Measurements from ENCODE around the gene CHIC1.
A peak's percentile ranks its signal among the peaks of the same experiment; 100 is the strongest.
"Not testable (repeated sequence)": the region's sequence is repeated elsewhere in the genome, so short reads cannot be mapped to it uniquely, and the experiment has no call there.

CHIC1 gene

DNA sequence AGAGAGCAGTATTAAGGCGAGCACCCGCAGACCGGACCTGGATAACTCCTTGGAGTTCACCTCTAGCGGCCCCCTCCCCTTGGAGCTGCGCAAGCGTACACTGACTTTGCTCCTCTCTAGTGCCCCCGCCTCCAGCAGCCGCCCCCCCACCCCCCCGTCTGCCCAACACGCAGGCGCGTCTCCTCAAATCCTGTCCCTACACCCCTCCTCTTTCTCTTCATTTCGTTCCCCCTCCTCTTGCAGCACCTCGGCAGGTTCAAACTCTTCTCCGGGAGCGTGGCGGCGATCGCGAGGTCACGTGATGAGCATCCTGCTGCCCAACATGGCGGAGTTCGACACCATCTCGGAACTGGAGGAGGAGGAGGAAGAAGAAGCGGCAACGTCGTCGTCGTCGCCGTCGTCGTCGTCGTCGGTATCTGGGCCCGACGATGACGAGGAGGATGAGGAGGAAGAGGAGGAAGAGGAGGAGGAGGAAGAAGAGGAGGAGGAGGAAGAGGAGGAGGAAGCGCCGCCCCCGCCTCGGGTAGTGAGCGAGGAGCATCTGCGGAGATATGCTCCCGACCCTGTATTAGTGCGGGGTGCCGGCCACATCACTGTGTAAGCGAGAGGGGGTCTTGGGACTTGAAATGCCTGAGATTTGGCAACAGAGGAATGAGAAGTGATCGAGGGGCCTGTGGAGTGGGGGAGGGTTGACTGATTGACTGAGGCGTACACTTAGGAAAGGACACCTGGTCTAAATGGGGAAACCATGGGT lies at the start of gene CHIC1:
TSS of gene CHIC1 (plus strand) at position 214 of the 754 bp plus-strand sequence. CDS start at position 302, 88 bp downstream.
- Histone ChIP-seq H3K4me1 (ENCODE audit: insufficient read depth, low read length, severe bottlenecking) (peaks cover 26% of the 10 kb centered on the region), H3K36me3 (ENCODE audit: insufficient read depth, low read length) (no peaks in the 10 kb centered on the region), H3K9ac (ENCODE audit: low read length) (peak within 1 kb of the TSS; percentile 93), H3K4me3 (ENCODE audit: low read depth, low read length, poor library complexity, severe bottlenecking) (peak within 1 kb of the TSS; percentile 91), H4K20me1 (ENCODE audit: insufficient read depth, low read length) (no peaks in the 10 kb centered on the region), H3K9me2 (ENCODE audit: low read depth, low read length) (no peaks in the 10 kb centered on the region), H3F3A (ENCODE audit: insufficient read depth, low read length) (no peaks in the 10 kb centered on the region), H3K27ac (ENCODE audit: low read depth, low read length, poor library complexity, severe bottlenecking) (peak within 1 kb of the TSS; percentile 80), H3K27me3 (ENCODE audit: insufficient read depth, low read length) (no peaks in the 10 kb centered on the region), H3K4me2 (ENCODE audit: low read length) (peak within 1 kb of the TSS; percentile 92), H2AFZ (ENCODE audit: low read length) (peak within 1 kb of the TSS; percentile 90), H3K9me3 (ENCODE audit: low read length) (no peaks in the 10 kb centered on the region), H3K79me2 (ENCODE audit: insufficient read depth, low read length) (no peaks in the 10 kb centered on the region)
- TF ChIP-seq, protein P1, sequence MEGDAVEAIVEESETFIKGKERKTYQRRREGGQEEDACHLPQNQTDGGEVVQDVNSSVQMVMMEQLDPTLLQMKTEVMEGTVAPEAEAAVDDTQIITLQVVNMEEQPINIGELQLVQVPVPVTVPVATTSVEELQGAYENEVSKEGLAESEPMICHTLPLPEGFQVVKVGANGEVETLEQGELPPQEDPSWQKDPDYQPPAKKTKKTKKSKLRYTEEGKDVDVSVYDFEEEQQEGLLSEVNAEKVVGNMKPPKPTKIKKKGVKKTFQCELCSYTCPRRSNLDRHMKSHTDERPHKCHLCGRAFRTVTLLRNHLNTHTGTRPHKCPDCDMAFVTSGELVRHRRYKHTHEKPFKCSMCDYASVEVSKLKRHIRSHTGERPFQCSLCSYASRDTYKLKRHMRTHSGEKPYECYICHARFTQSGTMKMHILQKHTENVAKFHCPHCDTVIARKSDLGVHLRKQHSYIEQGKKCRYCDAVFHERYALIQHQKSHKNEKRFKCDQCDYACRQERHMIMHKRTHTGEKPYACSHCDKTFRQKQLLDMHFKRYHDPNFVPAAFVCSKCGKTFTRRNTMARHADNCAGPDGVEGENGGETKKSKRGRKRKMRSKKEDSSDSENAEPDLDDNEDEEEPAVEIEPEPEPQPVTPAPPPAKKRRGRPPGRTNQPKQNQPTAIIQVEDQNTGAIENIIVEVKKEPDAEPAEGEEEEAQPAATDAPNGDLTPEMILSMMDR (IDR thresholded peaks at IDR 0.05; ENCODE audit: low read length): no peak
- TF ChIP-seq EZH2 (IDR thresholded peaks at IDR 0.05; ENCODE audit: borderline replicate concordance, low read length): no peak

DNA sequence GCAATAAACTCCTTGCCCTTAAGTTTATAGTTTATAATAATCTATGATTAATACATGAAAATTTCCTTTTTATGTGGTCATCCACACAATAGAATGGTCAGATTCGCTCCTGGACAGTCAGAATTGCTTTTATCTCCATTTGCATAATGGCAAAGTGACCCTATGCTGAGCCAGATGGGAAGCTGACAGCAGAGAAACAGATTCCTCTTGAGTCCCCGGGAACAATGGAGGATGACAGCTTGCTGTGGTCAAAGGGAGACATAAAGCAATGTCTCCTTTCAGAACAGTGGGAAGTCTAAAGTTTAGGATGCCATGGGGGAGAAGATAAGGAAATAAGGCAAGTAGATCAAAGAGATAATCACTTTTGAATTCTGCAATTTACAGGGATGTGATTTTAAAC lies 40.2 kb upstream of the CHIC1 start:
- H4K20me1 ChIP-seq (ENCODE audit: insufficient read depth, low read length); H3K79me2 ChIP-seq (ENCODE audit: insufficient read depth, low read length); H3K27ac ChIP-seq (ENCODE audit: low read depth, low read length, poor library complexity, severe bottlenecking); H3K4me1 ChIP-seq (ENCODE audit: insufficient read depth, low read length, severe bottlenecking); H3K9me2 ChIP-seq (ENCODE audit: low read depth, low read length); H3K27me3 ChIP-seq (ENCODE audit: insufficient read depth, low read length); H3K9ac ChIP-seq (ENCODE audit: low read length); H3K4me3 ChIP-seq (ENCODE audit: low read depth, low read length, poor library complexity, severe bottlenecking); H3K36me3 ChIP-seq (ENCODE audit: insufficient read depth, low read length); H3K4me2 ChIP-seq (ENCODE audit: low read length); H3K9me3 ChIP-seq (ENCODE audit: low read length); H2AFZ ChIP-seq (ENCODE audit: low read length); H3F3A ChIP-seq (ENCODE audit: insufficient read depth, low read length): not testable (repeated sequence)

DNA sequence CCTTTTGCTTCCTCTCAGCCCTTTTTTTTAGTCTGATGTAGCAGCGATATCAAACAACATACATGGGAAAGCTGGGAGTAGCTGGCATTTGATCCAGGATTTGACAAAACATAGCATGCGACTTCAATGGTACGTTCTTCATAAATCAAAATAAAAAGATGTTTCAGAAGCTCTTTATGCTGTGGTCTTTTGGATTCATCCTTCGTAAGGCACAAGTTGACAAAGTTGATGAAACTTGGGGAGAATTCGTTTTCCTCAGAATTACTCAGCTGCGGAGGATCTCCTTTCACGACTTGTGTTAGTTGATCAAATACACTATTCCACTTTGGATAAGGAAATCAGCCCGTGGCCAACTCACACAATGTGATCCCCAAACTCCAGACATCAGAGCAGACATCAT lies 38.1 kb upstream of the CHIC1 start:
- Histone ChIP-seq H3K27ac (ENCODE audit: low read depth, low read length, poor library complexity, severe bottlenecking) (no peak overlapping the region), H3K9ac (ENCODE audit: low read length) (no peak overlapping the region), H3K4me1 (ENCODE audit: insufficient read depth, low read length, severe bottlenecking) (no peaks in the 10 kb centered on the region), H2AFZ (ENCODE audit: low read length) (no peak overlapping the region), H3K4me3 (ENCODE audit: low read depth, low read length, poor library complexity, severe bottlenecking) (no peak overlapping the region), H3K36me3 (ENCODE audit: insufficient read depth, low read length) (no peaks in the 10 kb centered on the region), H3K27me3 (ENCODE audit: insufficient read depth, low read length) (no peaks in the 10 kb centered on the region), H3K4me2 (ENCODE audit: low read length) (no peak overlapping the region), H3K79me2 (ENCODE audit: insufficient read depth, low read length) (no peaks in the 10 kb centered on the region), H3F3A (ENCODE audit: insufficient read depth, low read length) (no peaks in the 10 kb centered on the region), H4K20me1 (ENCODE audit: insufficient read depth, low read length) (no peaks in the 10 kb centered on the region), H3K9me2 (ENCODE audit: low read depth, low read length) (no peaks in the 10 kb centered on the region), H3K9me3 (ENCODE audit: low read length) (no peaks in the 10 kb centered on the region)
- TF ChIP-seq EZH2 (IDR thresholded peaks at IDR 0.05; ENCODE audit: borderline replicate concordance, low read length): no peak
- TF ChIP-seq, protein P1 (IDR thresholded peaks at IDR 0.05; ENCODE audit: low read length): no peak

Data from OCI-LY1 (cell line).